K562 (cell line): ENCODE results near the gene ISG20.

Experiments
- CTCF ChIP-seq, 3 experiments: IDR thresholded peaks in 2 of 3; conservative IDR thresholded peaks in 1 of 3; 2 replicates each; pipeline ENCODE4 v1.5.1; 2011 to 2012; ENCODE audit warnings: low read length in 3 of 3, mild to moderate bottlenecking in 3 of 3, control low read depth in 2 of 3, improper control_type of control experiment in 1 of 3, inconsistent platforms in 1 of 3, low read depth in 1 of 3, mixed read lengths in 1 of 3, moderate library complexity in 1 of 3; ENCODE audit not compliant: insufficient read depth in 2 of 3
- JUN ChIP-seq, 2 experiments: sonication (generic) in 1 of 2; formaldehyde crosslinking in 1 of 2; IDR thresholded peaks; 2 replicates each; pipeline versions ENCODE4 v1.6.1 to v1.8.0; 2012 to 2022; ENCODE audit warnings: borderline replicate concordance in 2 of 2, mild to moderate bottlenecking in 2 of 2, improper control_type of control experiment in 1 of 2, low read depth in 1 of 2, low read length in 1 of 2, missing genetic modification reagents in 1 of 2
- MYC ChIP-seq, 2 experiments: fragments of 250-450 bp in 1 of 2; sonication (Bioruptor Pico) in 1 of 2; IDR thresholded peaks; 2 replicates each; pipeline versions ENCODE4 v1.5.1 to v1.6.1; 2012 to 2021; ENCODE audit warnings: low read depth in 2 of 2, borderline replicate concordance in 1 of 2, improper control_type of control experiment in 1 of 2, low read length in 1 of 2, mild to moderate bottlenecking in 1 of 2, moderate library complexity in 1 of 2

GRCh38 chr15:88624156-88624970 lies 14.5 kb upstream of the ISG20 start:
- TF ChIP-seq JUN (IDR thresholded peaks at IDR 0.05; ENCODE audit: borderline replicate concordance, low read depth, low read length): no peak
- no peak for TF ChIP-seq JUN (CRISPR knock-in tag; IDR thresholded peaks at IDR 0.05; ENCODE audit: borderline replicate concordance)
- TF ChIP-seq CTCF (IDR thresholded peaks at IDR 0.05 in 2 of 3, conservative IDR thresholded peaks at IDR 0.05 in 1 of 3; ENCODE audit: insufficient read depth in 2 of 3, low read depth in 1 of 3, low read length in 3 of 3): peak in 2 of 3 experiments; percentile 41 to 55; a peak in 4 of 6 replicates
- TF ChIP-seq MYC (IDR thresholded peaks at IDR 0.05; ENCODE audit: low read depth, low read length): no peak
- TF ChIP-seq MYC (CRISPR knock-in tag; IDR thresholded peaks at IDR 0.05; ENCODE audit: borderline replicate concordance, low read depth): no peak
